Measurements from ENCODE around the gene FRS3. TPM values are rescaled to one million over a fixed set of nuclear protein-coding genes. Genes with fewer than 3 reads are reported as not detected.

Gene FRS3
- total RNA-seq, 1 donor from 2014 or later = 3.4 TPM

GRCh38 chr6:41730531-41731436, 48.9 kb downstream of the FRS3 start:
- no peak for DNase-seq (ENCODE audit: extremely low read depth, low read depth, low spot score)

- no peak for DNase-seq (ENCODE audit: extremely low read depth, low read depth, low spot score)
Observed at GRCh38 chr6:41729624-41730023, 50.1 kb downstream of the FRS3 start.

GRCh38 chr6:41728954-41729353, 50.7 kb downstream of the FRS3 start:
- DNase-seq (ENCODE audit: extremely low read depth, low read depth, low spot score) = no peak

- DNase-seq (ENCODE audit: extremely low read depth, low read depth, low spot score) = no peak
Observed at GRCh38 chr6:41728073-41728936, 51.4 kb downstream of the FRS3 start.

GRCh38 chr6:41727705-41728072, 52.0 kb downstream of the FRS3 start:
- no peak for DNase-seq (ENCODE audit: extremely low read depth, low read depth, low spot score)

GRCh38 chr6:41726876-41727275, 52.8 kb downstream of the FRS3 start:
- no peak for DNase-seq (ENCODE audit: extremely low read depth, low read depth, low spot score)

GRCh38 chr6:41724586-41725501, 54.9 kb downstream of the FRS3 start:
- DNase-seq (ENCODE audit: extremely low read depth, low read depth, low spot score) = no peak

- DNase-seq (ENCODE audit: extremely low read depth, low read depth, low spot score) = no peak
Observed at GRCh38 chr6:41724228-41724580, 55.5 kb downstream of the FRS3 start.

- DNase-seq (ENCODE audit: extremely low read depth, low read depth, low spot score) = no peak
Observed at GRCh38 chr6:41723530-41724227, 56.0 kb downstream of the FRS3 start.

- DNase-seq (ENCODE audit: extremely low read depth, low read depth, low spot score) = no peak
Observed at GRCh38 chr6:41722969-41723529, 56.7 kb downstream of the FRS3 start.

GRCh38 chr6:41721414-41721813, 58.3 kb downstream of the FRS3 start:
- DNase-seq (ENCODE audit: extremely low read depth, low read depth, low spot score) = no peak

- DNase-seq (ENCODE audit: extremely low read depth, low read depth, low spot score) = no peak
Observed at GRCh38 chr6:41720783-41721182, 58.9 kb downstream of the FRS3 start.

GRCh38 chr6:41720262-41720620, 59.5 kb downstream of the FRS3 start:
- DNase-seq (ENCODE audit: extremely low read depth, low read depth, low spot score) = no peak

Other genes with a start within 250 kb of the FRS3 start
- 7.3 and 10.7 TPM in 2 replicates for gene FOXP4, start 233.5 kb downstream of the FRS3 start, total RNA-seq
- 28.2 and 34.7 TPM in 2 replicates for gene MDFI, start 141.4 kb downstream of the FRS3 start, total RNA-seq
- 3.2 and 4.4 TPM in 2 replicates for gene TFEB, start 44.3 kb downstream of the FRS3 start, total RNA-seq
- gene PGC, start 32.5 kb downstream of the FRS3 start, total RNA-seq = not detected in 2 replicates
- gene PRICKLE4, start 882 bp upstream of the FRS3 start, total RNA-seq = 5.4 and 6.4 TPM in 2 replicates
- 169 and 172 TPM in 2 replicates for gene TOMM6, start 7.8 kb upstream of the FRS3 start, total RNA-seq
- 1.8 and 4.1 TPM in 2 replicates for gene USP49, start 115.5 kb upstream of the FRS3 start, total RNA-seq
- gene MED20, start 141.2 kb upstream of the FRS3 start, total RNA-seq = 22.0 and 22.6 TPM in 2 replicates
- 11.5 and 24.3 TPM in 2 replicates for gene BYSL, start 141.6 kb upstream of the FRS3 start, total RNA-seq
- gene CCND3, start 161.9 kb upstream of the FRS3 start, total RNA-seq = 82.9 and 99.4 TPM in 2 replicates

All from glomerular endothelial cell (primary cell).